ENCODE results near the gene UBTD2. TPM values are rescaled to one million over a fixed set of nuclear protein-coding genes. Genes with fewer than 3 reads are reported as not detected.

Gene UBTD2
- total RNA-seq, 2 donors from 2014 or later = 30.4 to 30.5 TPM

GRCh38 chr5:172173564-172174153 lies 109.9 kb downstream of the UBTD2 start:
- H3K27me3 Mint-ChIP-seq (ENCODE audit: insufficient read depth) = no peaks in the 10 kb centered on the region
- H3K36me3 ChIP-seq (ENCODE audit: control insufficient read depth, insufficient read depth, low read length) = no peaks in the 10 kb centered on the region
- H3K27me3 ChIP-seq (ENCODE audit: control insufficient read depth, insufficient read depth, low read length, poor library complexity, severe bottlenecking) = no peaks in the 10 kb centered on the region
- H3K36me3 Mint-ChIP-seq (ENCODE audit: low read depth) = no peaks in the 10 kb centered on the region
- no peak overlapping the region for H3K9ac ChIP-seq (ENCODE audit: extremely low read depth, low read length, poor library complexity, severe bottlenecking)
- H3K4me3 Mint-ChIP-seq = no peak overlapping the region
- no peaks in the 10 kb centered on the region for H3K4me1 ChIP-seq (ENCODE audit: control insufficient read depth, insufficient read depth, low read length)
- H3K9me3 Mint-ChIP-seq = no peaks in the 10 kb centered on the region
- no peak for DNase-seq
- H3K27ac Mint-ChIP-seq = peak overlapping the region; percentile 52
- no peak for TF ChIP-seq CTCF (conservative IDR thresholded peaks at IDR 0.05)
- H3K4me3 ChIP-seq (ENCODE audit: low read length) = no peak overlapping the region
- no peak overlapping the region for H3K27ac ChIP-seq (ENCODE audit: low read depth, low read length)
- no peaks in the 10 kb centered on the region for H3K9me3 ChIP-seq (ENCODE audit: control insufficient read depth, low read length)
- peaks cover 18% of the 10 kb centered on the region for H3K4me1 Mint-ChIP-seq
- 89 to 94% methylated on average over 8 to 12 of the region's 12 CpGs for WGBS, 2 experiments (ENCODE audit: insufficient coverage in 1 of 2, insufficient read length in 1 of 2)

GRCh38 chr5:172172912-172173563 lies 110.5 kb downstream of the UBTD2 start:
- Histone ChIP-seq H3K9me3 (ENCODE audit: control insufficient read depth, low read length) (no peaks in the 10 kb centered on the region), H3K27ac (ENCODE audit: low read depth, low read length) (no peak overlapping the region), H3K4me1 (ENCODE audit: control insufficient read depth, insufficient read depth, low read length) (no peaks in the 10 kb centered on the region), H3K4me3 (ENCODE audit: low read length) (no peak overlapping the region), H3K9ac (ENCODE audit: extremely low read depth, low read length, poor library complexity, severe bottlenecking) (no peak overlapping the region), H3K27me3 (ENCODE audit: control insufficient read depth, insufficient read depth, low read length, poor library complexity, severe bottlenecking) (no peaks in the 10 kb centered on the region), H3K36me3 (ENCODE audit: control insufficient read depth, insufficient read depth, low read length) (no peaks in the 10 kb centered on the region)
- Mint-ChIP-seq H3K36me3 (ENCODE audit: low read depth) (no peaks in the 10 kb centered on the region), H3K4me1 (peaks cover 14% of the 10 kb centered on the region), H3K27me3 (ENCODE audit: insufficient read depth) (no peaks in the 10 kb centered on the region), H3K27ac (peak overlapping the region; percentile 52), H3K4me3 (no peak overlapping the region), H3K9me3 (no peaks in the 10 kb centered on the region)
- no peak for TF ChIP-seq CTCF (conservative IDR thresholded peaks at IDR 0.05)
- no peak for DNase-seq
- WGBS, 2 experiments (ENCODE audit: insufficient coverage in 1 of 2, insufficient read length in 1 of 2) = 86 to 96% methylated on average over 8 to 12 of the region's 12 CpGs

GRCh38 chr5:172171118-172171517 lies 112.4 kb downstream of the UBTD2 start:
- H3K9me3 Mint-ChIP-seq = no peaks in the 10 kb centered on the region
- Histone ChIP-seq H3K27ac (ENCODE audit: low read depth, low read length) (no peak overlapping the region), H3K4me3 (ENCODE audit: low read length) (no peak overlapping the region), H3K4me1 (ENCODE audit: control insufficient read depth, insufficient read depth, low read length) (no peaks in the 10 kb centered on the region), H3K9me3 (ENCODE audit: control insufficient read depth, low read length) (no peaks in the 10 kb centered on the region), H3K9ac (ENCODE audit: extremely low read depth, low read length, poor library complexity, severe bottlenecking) (no peak overlapping the region), H3K27me3 (ENCODE audit: control insufficient read depth, insufficient read depth, low read length, poor library complexity, severe bottlenecking) (no peaks in the 10 kb centered on the region), H3K36me3 (ENCODE audit: control insufficient read depth, insufficient read depth, low read length) (no peaks in the 10 kb centered on the region)
- no peak overlapping the region for H3K27ac Mint-ChIP-seq
- no peaks in the 10 kb centered on the region for H3K36me3 Mint-ChIP-seq (ENCODE audit: low read depth)
- 80 to 86% methylated on average over 6 to 8 of the region's 8 CpGs for WGBS, 2 experiments (ENCODE audit: insufficient coverage in 1 of 2, insufficient read length in 1 of 2)
- no peaks in the 10 kb centered on the region for H3K27me3 Mint-ChIP-seq (ENCODE audit: insufficient read depth)
- H3K4me1 Mint-ChIP-seq = peaks cover 14% of the 10 kb centered on the region
- DNase-seq = no peak
- TF ChIP-seq CTCF (conservative IDR thresholded peaks at IDR 0.05) = no peak
- no peak overlapping the region for H3K4me3 Mint-ChIP-seq

Measured in endodermal cell (in vitro differentiated cells).